ENCODE results near the gene KIAA1549. TPM values are rescaled to one million over a fixed set of nuclear protein-coding genes. Genes with fewer than 3 reads are reported as not detected.

KIAA1549 gene
- total and polyA plus RNA-seq, 2 of the 8 experiments (the other 6 are each of a cell fraction or from before 2014, with no cell fraction given), result 6.5 to 17.3 TPM

GRCh38 chr7:138882249-138882648, 98.9 kb downstream of the KIAA1549 start (continued):
- TF ChIP-seq GTF2F1 (IDR thresholded peaks at IDR 0.05; ENCODE audit: borderline replicate concordance, low read depth, low read length) (no peak), BRCA1 (IDR thresholded peaks at IDR 0.05; ENCODE audit: low read depth, low read length) (no peak), NANOG (IDR thresholded peaks at IDR 0.05; ENCODE audit: insufficient read depth, low read depth, low read length, poor library complexity, severe bottlenecking) (no peak), TAF7 (optimal IDR thresholded peaks at IDR 0.05; ENCODE audit: borderline replicate concordance, low read depth, low read length) (no peak), CTBP2 (IDR thresholded peaks at IDR 0.05; ENCODE audit: borderline replicate concordance, insufficient read depth, insufficient read length, low read length) (no peak)
- TF ChIP-seq, protein P1, sequence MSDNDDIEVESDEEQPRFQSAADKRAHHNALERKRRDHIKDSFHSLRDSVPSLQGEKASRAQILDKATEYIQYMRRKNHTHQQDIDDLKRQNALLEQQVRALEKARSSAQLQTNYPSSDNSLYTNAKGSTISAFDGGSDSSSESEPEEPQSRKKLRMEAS (IDR thresholded peaks at IDR 0.05), result no peak
- TF ChIP-seq, protein P2, sequence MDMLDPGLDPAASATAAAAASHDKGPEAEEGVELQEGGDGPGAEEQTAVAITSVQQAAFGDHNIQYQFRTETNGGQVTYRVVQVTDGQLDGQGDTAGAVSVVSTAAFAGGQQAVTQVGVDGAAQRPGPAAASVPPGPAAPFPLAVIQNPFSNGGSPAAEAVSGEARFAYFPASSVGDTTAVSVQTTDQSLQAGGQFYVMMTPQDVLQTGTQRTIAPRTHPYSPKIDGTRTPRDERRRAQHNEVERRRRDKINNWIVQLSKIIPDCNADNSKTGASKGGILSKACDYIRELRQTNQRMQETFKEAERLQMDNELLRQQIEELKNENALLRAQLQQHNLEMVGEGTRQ (IDR thresholded peaks at IDR 0.05; ENCODE audit: low read length), result no peak

Data from H1 (cell line).